ENCODE data around the gene NDST3.
A peak's percentile ranks its signal among the peaks of the same experiment; 100 is the strongest.
"Not testable (repeated sequence)": the region's sequence is repeated elsewhere in the genome, so short reads cannot be mapped to it uniquely, and the experiment has no call there.

NDST3 gene

DNA sequence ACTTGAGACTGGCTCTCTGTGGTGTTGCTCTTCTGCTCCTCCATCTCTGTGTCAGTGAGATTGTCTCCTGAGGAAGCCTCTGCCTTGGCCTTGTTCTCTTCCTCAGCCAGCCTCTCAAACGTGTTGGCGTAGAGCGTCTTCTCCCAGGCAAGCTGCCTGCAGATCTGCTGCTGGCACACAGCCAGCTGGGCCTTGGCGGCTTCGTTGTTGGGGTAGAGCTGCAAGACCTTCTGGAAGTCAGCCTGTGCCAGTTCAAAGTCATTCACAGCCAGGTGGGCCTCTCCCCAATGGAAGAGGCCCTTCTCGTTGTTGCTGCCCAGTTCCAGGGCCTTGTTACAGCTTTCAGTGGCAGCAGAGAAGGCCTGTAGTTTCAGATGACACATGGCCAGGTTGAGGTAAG lies 159.1 kb downstream of the NDST3 start:
- no peak for DNase-seq

DNA sequence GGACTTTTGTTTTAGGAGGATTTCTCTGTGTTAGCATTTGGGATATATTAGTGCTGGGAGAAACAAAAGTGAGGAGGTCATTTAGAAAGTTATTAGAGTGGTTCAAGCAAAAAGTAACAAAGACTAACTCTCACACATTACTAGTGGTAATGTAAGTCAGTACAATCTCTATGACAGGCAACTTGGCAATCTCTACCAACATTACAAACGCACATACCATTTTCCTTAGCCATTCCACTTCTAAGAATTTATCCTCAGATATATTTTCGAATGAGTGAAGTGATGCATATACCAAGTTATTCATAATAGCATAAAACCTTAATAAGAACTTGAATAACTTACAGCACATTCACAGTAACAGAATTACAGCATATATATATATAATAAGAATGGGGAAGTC lies 172.3 kb downstream of the NDST3 start:
- DNase-seq = no peak

DNA sequence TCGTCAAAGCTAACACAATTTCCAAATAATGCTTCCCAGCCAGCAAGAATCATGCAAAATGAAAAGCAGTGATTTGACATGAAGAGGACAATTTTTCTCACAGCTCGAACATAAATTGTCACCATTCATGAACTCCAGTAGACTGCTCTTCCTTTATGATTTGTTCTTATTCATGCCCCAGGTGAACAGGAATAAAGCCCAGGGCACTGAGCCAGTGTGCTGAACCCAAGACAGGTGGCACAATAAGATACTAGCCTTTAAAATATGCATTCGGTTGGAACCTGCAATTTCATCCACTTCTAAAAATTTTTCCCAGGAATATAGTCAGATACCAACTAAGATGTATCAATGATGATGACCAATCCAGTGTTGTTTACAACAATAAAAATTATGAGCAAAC lies 178.8 kb downstream of the NDST3 start:
- no peak for DNase-seq

DNA sequence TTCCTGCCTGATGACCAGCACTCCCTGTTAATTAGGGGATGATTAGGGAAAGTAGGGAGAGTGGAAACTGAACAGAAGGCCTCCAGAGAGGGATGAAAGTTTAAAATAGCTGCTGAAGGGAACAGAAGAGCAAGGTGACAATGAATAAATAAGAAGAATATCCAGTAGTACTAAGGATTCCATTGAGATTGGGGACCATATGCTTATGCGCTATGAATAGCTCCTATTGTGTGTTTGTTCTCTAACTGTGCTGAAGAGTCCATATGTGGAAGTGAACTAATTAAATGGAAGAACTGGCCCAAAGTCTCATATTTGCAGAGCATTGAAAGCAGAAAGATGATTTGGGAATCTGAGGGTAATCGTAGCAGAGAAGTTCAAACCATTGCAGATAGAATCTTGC lies 181.5 kb downstream of the NDST3 start:
- DNase-seq = no peak

DNA sequence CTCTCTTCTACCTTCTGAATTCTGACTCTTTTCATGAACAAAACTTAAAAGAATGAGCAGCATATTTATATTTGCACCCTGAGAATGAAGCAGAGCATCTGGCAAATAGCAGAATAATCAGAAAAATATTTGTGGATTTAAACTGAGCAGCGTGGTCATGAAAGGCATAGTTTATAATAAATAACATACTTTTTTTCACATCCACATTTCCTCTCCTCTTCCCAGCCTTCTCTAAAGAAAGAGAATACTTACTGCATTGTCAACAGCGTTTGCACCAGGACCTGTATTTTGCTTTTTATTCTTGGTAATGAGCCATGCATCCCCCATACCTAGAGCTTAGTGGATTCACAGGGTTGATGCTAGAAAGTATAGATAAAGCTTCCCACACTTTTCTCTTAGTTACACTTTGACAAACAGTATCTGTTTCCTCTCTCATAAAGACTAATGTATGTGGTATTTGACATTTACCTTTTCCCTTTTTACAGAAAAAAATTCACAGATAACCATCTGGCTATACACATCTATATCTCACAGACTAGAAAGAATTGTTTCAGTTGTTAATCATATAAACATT lies 187.0 kb downstream of the NDST3 start:
- no peak for DNase-seq

DNA sequence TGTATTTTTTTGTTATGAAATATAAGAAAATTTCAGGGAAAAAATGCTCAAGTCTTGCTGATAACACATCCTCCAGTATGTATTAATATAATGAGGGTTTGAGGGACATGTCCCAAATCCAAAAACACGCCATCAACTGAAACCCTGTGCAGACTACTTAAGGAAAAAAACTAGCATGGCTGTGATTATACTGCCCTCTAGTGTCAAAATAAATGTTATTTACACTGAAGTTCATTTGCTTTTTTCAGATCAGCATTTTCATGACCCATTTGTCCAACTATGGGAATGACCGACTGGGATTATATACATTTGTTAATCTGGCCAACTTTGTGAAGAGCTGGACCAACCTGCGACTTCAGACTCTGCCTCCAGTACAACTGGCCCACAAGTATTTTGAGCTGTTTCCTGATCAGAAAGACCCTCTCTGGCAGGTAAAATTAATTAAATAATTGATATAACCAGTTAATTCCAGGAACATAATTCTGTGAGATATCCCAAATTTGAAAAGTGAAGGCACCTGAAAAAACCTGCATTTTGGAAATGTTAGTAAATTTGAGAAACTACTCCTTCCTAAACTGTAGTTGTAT lies 190.1 kb downstream of the NDST3 start:
- peak; percentile 19 for DNase-seq

DNA sequence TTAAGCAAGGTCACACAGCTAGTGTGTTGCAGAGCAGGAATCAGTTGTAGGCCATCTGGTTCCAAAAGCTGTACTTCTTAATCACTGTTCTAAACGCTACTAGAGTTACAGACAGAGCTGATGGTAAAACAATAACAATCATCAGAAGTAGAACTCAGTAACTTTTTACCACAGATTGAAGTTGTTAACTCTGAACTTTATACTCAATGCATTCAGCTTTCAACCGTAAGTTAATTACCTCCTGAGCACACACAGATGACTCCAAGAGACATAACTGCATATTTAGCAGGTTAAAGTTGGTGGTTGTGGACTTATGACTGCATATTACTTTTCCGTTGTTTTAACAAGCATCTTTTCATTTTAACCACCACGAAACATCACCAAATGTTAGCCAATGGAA lies 191.2 kb downstream of the NDST3 start:
- no peak for DNase-seq

DNA sequence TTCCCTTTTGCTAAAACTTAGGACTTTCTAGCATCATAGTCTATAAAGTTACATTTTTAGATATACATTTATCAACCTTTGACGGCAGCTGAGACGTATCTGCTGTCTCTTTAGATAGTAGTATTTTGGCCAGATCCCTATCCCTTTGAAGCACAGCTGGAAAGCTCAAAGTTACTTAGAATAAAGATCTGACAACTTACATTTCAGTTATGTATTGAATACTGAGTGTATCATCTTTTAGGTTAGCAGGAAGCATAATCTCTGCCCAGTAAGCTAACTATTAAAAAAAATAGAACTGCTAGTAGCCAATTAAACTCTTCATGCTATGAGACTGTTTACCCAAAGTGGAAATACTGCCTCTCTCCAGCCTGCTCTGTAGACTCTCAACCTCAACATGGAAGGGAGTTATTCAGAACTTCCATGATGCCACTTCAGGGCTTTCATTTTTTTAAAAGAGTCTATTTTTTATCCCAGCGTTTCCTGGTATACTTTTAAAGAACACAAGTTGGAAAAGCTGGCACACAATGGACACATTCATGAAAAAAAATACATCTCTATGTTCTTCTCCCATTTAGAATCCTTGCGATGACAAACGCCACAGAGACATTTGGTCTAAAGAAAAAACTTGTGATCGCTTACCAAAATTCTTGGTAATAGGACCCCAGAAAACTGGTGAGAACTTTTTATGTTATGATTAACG lies 192.2 kb downstream of the NDST3 start:
- DNase-seq = no peak

DNA sequence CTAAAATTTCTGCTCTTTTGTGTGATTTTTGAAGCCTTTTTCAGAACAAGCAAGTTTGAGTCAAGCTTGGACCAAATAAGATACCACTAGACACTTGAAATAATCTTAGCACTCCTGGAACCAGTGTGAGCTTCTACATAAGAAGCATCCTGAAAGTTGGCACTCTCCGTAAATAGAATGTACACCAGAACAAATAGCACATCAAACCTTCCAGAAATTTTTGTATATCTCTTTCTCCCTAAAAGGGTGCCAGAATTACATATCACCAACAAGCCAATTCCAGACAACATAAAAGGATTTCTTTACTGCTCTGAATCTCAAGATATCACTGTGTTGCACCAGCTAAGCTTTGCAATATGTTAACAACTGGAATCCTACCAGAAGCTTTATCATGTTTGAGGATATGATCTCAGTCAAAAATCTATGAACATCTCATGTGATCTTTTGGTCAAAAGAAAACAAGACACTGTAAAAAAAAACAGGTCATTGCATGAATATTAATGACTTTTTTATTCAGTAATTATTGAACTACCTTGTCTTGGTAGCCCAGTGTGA lies 201.4 kb downstream of the NDST3 start:
- DNase-seq = no peak

DNA sequence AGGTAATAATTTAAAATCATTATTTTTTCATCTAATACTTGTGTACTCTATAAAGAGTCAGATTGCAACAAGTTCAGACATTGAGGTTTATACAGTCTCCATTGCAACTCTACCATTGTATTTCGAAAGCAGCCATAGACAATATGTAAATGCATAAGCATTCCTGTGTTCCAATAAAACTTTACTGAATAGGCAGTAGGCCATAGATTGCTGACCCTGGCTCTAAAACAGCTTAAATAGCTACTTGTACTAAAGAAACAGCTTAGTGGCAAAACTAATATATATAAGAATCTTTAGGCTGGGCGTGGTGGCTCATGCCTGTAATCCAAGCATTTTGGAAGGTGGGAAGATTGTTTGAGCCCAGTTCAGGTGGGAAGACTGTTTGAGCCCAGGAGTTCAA lies 203.2 kb downstream of the NDST3 start:
- no peak for DNase-seq

DNA sequence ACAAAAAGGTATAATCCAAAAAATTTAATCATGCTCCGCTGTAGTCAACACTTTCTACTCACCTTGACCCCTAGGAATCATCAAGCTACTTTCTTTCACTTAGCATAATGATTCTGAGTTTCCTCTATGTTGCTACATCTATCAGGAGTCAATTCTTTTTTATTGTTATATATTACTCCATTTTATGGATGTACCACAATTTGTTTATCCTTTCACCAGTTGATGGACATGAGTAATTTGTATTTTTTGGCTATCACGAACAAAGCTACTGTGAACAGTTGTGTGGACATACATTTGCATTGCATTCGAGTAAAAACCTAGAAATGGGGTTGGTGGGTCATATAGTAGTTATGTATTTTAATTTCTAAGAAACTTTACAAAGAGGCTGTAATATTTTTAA lies 215.6 kb downstream of the NDST3 start:
- no peak for DNase-seq

DNA sequence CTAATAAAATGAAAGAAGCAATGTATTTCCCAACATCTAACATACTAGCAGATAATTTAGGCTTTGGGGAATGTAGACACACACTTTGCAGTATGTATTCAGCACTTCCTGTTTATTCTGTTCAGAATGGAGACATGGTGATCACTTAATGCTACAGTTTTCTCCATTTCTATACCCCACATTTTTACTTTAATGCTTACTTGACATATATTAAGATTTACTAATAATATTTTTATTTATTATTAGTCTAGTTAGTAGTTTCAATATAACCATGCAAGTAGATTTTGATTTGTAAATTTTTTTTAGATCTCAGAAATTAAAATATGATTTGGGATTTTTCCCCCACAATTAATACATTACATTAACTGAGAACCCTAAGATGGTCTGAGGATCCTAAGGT lies 220.1 kb downstream of the NDST3 start:
- no peak for DNase-seq

DNA sequence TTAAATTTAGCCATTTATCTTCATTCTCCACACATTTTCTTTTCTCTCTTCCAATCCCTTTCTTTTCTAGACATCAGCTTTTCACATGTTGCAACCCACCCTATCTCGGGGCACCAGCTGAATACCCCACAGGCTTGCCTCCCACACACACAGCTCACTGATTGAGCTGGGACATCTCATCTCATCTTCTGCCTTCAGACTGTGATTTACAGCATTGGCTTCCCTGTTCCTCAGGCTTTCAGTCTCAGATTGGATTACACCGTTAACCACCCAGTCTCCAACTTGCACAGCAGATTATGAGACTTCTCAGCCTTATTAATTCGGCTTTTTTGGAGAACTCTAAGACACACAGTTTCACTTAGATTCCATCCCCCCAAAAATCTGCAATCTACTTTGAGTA lies 224.8 kb downstream of the NDST3 start:
- no peak for DNase-seq

DNA sequence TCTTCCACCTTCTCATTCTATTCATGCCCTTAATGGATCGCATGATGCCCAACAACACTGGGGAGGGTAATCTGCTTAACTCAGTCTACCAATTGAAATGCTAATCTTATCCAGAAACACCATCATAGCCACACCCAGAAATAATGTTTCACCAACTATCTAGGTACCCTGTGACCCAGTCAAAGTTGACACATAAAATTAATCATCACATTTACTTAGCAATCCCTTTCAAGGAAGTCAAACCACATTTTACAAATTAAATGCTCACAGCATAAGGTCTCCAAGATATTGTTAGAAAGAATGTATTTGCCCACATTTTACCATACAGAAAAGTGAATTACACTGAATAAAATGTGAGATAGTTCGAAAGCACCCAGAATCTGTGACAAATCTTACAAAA lies 226.0 kb downstream of the NDST3 start:
- DNase-seq = no peak

DNA sequence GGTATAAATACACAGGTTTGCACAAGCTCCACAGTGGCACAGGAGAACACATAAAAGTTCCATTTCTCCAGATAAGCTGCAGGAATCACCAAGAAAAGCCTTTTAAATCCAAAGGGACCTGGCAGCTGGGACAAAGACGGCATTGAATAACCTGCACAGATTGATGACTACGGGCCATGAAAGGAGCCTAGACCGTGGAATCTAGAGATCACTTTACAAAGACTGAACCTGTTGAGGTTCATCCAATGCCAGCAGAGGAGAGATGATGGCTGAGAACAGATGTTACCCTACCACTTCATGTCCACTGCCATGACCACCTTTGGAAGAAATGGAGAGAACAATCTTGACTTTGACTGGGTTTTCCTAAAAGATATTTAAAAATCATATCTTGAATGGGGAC lies 229.8 kb downstream of the NDST3 start:
- DNase-seq = no peak

DNA sequence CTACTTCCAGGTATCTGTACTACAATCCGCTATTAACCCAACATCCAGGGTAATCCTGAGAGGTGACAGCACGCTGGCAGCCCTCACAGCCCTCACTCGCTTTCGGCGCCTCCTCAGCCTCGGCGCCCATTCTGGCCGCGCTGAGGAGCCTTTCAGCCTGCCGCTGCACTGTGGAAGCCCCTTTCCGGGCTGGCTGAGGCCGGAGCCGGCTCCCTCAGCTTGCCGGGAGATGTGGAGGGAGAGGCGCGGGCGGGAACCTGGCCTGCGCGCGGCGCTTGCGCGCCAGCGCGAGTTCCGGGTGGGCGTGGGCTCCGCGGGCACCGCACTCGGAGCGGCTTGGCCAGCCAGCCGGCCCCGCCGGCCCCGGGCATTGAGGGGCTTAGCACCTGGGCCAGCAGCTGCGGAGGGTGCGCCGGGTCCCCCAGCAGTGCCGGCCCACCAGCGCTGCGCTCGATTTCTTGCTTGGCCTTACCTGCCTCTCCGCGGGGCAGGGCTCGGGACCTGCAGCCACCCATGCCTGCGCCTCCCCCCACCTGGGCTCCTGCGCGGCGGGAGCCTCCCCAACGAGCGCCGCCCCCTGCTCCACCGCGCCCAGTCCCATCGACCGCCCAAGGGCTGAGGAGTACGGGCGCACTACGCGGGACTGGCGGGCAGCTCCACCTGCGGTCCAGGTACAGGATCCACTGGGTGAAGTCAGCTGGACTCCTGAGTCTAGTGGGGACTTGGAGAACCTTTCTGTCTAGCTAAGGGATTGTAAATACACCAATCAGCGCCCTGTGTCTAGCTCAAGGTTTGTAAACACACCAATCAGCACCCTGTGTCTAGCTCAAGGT lies 231.2 kb downstream of the NDST3 start:
- no peak for DNase-seq

DNA sequence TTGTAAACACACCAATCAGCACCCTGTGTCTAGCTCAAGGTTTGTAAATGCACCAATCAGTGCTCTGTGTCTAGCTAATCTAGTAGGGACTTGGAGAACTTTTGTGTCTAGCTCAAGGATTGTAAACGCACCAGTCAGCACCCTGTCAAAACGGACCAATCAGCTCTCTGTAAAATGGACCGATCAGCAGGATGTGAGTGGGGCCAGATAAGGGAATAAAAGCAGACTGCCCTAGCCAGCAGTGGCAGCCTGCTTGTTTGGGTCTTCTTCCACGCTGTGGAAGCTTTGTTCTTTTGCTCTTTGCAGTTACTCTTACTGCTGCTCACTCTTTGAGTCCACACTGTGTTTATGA lies 231.8 kb downstream of the NDST3 start:
- DNase-seq = not testable (repeated sequence)

DNA sequence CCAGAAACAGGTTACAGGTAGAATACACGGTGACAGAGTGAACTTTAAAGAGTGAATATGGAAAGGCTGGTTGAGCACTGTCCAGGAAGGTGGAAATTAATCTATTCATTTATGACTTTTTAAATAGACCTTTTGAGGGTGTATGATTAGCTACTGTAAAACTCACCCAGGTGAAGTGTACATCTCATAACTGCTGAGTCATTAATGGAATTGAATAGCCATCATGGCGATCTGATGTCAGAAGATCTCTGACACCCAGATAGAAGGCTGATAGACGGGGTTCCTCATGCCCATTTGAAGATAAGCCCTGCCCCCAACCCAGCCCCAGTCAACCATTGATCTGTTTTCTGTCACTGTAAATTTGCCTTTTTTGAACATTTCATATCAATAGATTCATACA lies 234.5 kb downstream of the NDST3 start:
- DNase-seq = no peak

DNA sequence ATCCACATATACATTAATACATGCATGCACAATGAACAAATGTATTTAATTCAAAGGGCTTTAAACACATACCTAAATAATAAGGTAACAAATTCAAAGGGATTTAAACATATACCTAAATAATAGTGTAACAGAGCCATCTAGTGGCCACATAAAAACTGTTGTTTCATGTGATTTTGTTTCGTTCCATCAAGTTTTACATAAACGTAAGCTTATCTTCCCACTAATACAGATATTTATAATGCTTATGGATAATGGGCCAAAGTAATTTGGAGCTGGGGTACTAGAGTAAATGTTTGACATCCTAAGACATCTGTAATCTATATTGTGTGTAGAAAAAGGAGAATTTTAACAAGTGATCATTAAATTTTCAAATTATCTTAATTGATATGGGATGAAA lies 236.2 kb downstream of the NDST3 start:
- DNase-seq = peak; percentile 50

DNA sequence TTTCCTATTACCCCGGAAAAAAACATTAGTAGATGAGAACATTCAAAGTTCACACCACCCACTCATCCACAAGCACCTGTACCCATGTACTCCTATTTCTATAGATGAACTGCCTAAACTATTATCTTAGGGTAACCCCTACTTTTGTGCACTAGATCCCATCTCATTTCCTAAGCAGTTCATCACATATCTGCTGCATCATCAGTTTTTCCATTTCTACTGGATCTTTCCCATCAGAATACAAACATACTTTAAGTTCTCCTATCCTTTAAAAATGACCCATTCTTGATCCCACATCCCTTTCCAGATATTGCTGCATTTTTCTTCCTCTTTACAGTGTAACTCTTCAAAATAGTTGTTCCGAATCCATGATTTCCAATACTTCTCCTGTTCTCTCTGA lies 237.5 kb downstream of the NDST3 start:
- DNase-seq = no peak

DNA sequence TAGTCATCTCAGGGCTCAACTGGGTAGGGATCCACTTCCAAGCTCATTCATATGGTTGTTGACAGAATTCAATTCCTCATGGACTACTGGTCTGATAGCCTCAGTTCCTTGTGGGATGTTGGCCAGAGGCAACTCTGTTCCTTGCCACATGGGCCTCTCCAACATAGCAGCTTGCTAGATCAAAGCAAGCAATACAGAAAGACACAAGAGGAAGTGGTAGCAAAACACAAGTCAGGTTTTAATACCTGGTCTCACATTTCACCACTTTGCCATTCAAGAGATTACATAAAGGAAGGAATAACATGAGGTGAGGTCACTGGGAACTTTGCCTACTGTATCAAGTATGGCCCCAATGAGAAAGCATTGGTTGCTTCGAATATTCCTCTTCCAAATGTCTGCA lies 239.4 kb downstream of the NDST3 start:
- DNase-seq = no peak

DNA sequence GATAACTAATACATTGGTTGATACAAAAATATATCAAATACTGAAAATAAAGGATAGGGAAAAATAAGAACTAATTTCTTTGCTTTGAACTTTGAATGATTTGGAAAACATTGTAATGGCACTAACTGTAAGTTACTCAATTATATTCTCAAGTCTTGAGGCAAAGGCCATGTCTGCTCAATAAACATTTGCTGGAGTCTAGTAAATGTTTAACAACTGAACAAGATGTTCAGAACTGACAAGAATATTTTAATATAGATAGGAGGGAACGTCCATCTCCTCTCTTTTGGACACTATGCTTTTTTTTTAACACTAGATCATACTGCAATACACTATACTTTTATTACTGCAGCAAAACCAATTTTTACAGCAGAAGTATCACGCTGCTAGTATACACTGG lies 242.3 kb downstream of the NDST3 start:
- no peak for DNase-seq

DNA sequence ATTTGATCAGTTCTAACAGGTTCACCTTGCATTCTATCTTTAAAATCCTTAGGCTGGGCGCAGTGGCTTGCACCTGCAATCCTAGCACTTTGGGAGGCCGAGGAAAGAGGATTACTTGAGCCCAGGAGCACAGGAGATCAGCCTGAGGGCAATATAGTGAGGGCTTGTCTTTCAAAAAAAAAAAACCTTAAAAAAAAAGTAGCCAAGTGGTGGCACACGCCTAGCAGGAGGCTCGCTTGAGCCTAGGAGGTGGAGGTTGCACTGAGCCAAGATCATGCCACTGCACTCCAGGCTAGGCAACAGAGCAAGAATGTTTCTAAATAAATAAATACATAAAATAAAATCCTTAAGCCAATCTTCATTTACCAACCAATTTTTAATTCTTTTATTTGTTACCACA lies 243.0 kb downstream of the NDST3 start:
- DNase-seq = peak; percentile 23

Data from RPMI8226 (cell line).